Measurements from ENCODE around the gene CUL3.

DNA sequence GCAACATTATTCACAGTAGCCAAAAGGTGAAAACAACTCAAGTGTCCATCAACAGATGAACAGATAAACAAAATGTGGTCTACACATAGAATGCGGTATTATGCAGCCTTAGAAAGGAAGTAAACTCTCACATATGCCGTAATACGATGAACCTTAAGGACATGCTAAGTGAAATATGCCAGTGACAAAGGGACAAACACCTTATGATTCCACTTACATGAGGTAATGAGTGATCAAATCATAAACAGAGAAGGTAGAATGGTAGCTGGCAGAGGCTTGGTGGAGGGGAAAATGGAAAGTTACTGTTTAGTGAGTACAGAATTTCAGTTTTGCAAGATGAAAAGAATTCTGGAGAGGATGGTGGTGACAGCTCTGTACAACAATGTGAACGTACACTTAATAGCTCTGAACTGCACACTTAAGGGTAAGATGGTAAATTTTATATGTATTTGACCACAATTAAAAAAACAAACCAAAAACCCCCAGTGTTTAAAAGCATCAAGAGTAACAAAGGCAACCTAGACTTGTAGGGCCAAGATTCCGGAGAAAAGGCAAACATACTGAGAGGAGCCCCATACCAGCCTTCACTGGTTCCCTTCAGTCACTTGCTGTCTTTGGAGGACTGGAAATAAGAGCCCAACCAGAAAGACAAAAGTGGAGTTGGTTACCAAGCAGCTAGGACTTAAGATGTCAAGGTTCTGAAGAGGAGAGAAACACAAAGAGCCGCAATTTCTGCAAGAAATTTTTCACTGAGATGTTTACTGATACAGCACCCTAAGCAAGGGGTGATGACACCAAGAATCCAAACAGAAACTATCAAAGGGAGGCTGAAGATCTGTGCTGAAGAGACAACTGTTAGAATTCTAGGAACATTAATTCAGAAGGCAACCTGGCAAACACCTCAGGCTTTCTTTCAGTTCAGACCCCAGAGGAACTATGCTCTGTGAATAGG is 61.3 kb downstream of the CUL3 start:
- TF ChIP-seq EZH2 (IDR thresholded peaks at IDR 0.05) (no peak), EZH2phosphoT487 (IDR thresholded peaks at IDR 0.05) (no peak)
- TF ChIP-seq, protein P1, sequence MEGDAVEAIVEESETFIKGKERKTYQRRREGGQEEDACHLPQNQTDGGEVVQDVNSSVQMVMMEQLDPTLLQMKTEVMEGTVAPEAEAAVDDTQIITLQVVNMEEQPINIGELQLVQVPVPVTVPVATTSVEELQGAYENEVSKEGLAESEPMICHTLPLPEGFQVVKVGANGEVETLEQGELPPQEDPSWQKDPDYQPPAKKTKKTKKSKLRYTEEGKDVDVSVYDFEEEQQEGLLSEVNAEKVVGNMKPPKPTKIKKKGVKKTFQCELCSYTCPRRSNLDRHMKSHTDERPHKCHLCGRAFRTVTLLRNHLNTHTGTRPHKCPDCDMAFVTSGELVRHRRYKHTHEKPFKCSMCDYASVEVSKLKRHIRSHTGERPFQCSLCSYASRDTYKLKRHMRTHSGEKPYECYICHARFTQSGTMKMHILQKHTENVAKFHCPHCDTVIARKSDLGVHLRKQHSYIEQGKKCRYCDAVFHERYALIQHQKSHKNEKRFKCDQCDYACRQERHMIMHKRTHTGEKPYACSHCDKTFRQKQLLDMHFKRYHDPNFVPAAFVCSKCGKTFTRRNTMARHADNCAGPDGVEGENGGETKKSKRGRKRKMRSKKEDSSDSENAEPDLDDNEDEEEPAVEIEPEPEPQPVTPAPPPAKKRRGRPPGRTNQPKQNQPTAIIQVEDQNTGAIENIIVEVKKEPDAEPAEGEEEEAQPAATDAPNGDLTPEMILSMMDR (IDR thresholded peaks at IDR 0.05) = no peak

Measured in neural progenitor cell (in vitro differentiated cells).